ENCODE measurements around the gene PLPP4.

DNA sequence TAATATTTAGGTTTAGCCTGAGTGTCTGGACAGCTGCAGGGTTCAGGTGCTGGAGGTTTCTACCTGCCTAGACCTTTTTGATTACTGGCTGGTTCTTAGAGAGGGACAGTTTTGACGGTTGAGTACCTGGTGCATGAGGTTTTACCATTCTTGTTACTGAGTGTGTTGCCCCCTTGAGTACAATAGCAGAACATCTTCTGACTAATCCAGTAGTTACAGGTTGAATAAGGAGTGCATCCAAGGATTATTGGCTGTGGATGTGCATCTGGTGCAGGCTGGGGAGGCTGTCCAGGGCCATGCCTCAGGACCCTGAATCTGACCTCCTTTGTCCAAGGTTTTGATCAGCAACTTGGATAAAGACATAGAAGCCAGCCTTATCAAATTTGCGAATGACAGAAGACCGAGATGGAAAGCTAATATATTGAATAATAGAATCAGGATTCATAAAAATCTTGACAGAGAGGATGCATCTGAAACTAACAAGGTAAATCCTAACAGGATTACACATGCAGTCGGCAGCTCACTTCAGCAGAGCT is 23.1 kb downstream of the PLPP4 start:
- TF ChIP-seq CTCF (IDR thresholded peaks at IDR 0.05; ENCODE audit: borderline replicate concordance, extremely low read depth, low read length, poor library complexity, severe bottlenecking): no peak
- TF ChIP-seq EZH2 (IDR thresholded peaks at IDR 0.05; ENCODE audit: borderline replicate concordance, low read depth, low read length, severe bottlenecking): no peak

Data from DND-41 (cell line).